GM23248 (cell line): Measurements from ENCODE around the gene CCL20.

Source experiments
- EZH2 ChIP-seq: fragments of 200-600 bp; sonication (generic); IDR thresholded peaks from 2 replicates; pipeline ENCODE4 v1.6.1; 2018; ENCODE audit warnings: antibody characterized with exemption, mild to moderate bottlenecking; ENCODE audit not compliant: insufficient read depth, poor library complexity, severe bottlenecking
- EZH2phosphoT487 ChIP-seq: fragments of 200-600 bp; sonication (generic); IDR thresholded peaks from 2 replicates; pipeline ENCODE4 v1.6.1; 2018; ENCODE audit warnings: antibody characterized with exemption, moderate library complexity, mild to moderate bottlenecking, low read depth; ENCODE audit not compliant: insufficient read depth

- TF ChIP-seq EZH2phosphoT487, result no peak
- no peak for TF ChIP-seq EZH2
These were observed 10.8 kb upstream of the CCL20 start for GRCh38 chr2:227802882-227803281.
